Globus pallidus (tissue), 1 donor: ENCODE results near the gene SELENOF.
"Not testable (repeated sequence)": the region's sequence is repeated elsewhere in the genome, so short reads cannot be mapped to it uniquely, and the experiment has no call there.

ENCODE experiments used
- DNase-seq: peaks from one replicate; pipeline ENCODE4 v3.0.0-alpha.2; 2015; ENCODE audit warnings: low spot score

Gene SELENOF

GRCh38 chr1:86915737-86916235 is 1.9 kb upstream of the SELENOF start:
- no peak for DNase-seq

- peak; percentile 71 for DNase-seq
These were observed 1.2 kb upstream of the SELENOF start for GRCh38 chr1:86914998-86915736.

GRCh38 chr1:86914601-86914997 is 673 bp upstream of the SELENOF start, which contains the start of gene HS2ST1:
Gene HS2ST1, plus strand, starts transcription at chr1:86914635.
- no peak for DNase-seq

GRCh38 chr1:86913399-86913895 is 479 bp downstream of the SELENOF start:
- DNase-seq: no peak

- no peak for DNase-seq
These were observed 1.5 kb downstream of the SELENOF start for GRCh38 chr1:86912281-86912900.

GRCh38 chr1:86906419-86906818 is 7.5 kb downstream of the SELENOF start:
- DNase-seq: no peak

- DNase-seq: no peak
These were observed 8.1 kb downstream of the SELENOF start for GRCh38 chr1:86905875-86906274.

GRCh38 chr1:86899401-86899800 is 14.5 kb downstream of the SELENOF start:
- not testable (repeated sequence) for DNase-seq

- DNase-seq: no peak
These were observed 25.6 kb downstream of the SELENOF start for GRCh38 chr1:86888327-86888726.

- no peak for DNase-seq
These were observed 26.3 kb downstream of the SELENOF start for GRCh38 chr1:86887479-86888162.

- no peak for DNase-seq
These were observed 38.2 kb downstream of the SELENOF start for GRCh38 chr1:86875722-86876121.

GRCh38 chr1:86872086-86872485 is 41.8 kb downstream of the SELENOF start:
- DNase-seq: no peak

- DNase-seq: no peak
These were observed 42.9 kb downstream of the SELENOF start for GRCh38 chr1:86871001-86871400.

GRCh38 chr1:86868477-86868876 is 45.4 kb downstream of the SELENOF start:
- no peak for DNase-seq

- not testable (repeated sequence) for DNase-seq
These were observed 46.6 kb downstream of the SELENOF start for GRCh38 chr1:86867278-86867677.

- no peak for DNase-seq
These were observed 47.3 kb downstream of the SELENOF start for GRCh38 chr1:86866665-86867064.

- no peak for DNase-seq
These were observed 47.8 kb downstream of the SELENOF start for GRCh38 chr1:86865973-86866637.

- no peak for DNase-seq
These were observed 51.0 kb downstream of the SELENOF start for GRCh38 chr1:86862920-86863319.

GRCh38 chr1:86861424-86861823 is 52.5 kb downstream of the SELENOF start:
- no peak for DNase-seq

- DNase-seq: no peak
These were observed 53.5 kb downstream of the SELENOF start for GRCh38 chr1:86860424-86860823.

GRCh38 chr1:86860020-86860419 is 53.9 kb downstream of the SELENOF start:
- no peak for DNase-seq
